Right lobe of liver (tissue), 6 donors: Measurements from ENCODE around the gene PPM1B. TPM values are rescaled to one million over a fixed set of nuclear protein-coding genes. Genes with fewer than 3 reads are reported as not detected.

Experiments used
- ATAC-seq, 4 donors: fragments of 200-7000 bp; cut with Tn5 transposase; one replicate each; pipeline ENCODE4 v1.9.1; 2020; ENCODE audit warnings: mild to moderate bottlenecking in 4 of 4, moderate library complexity in 4 of 4
- DNase-seq, 3 donors: peaks; one replicate each; pipeline ENCODE4 v3.0.0-alpha.2; 2020
- H3K27ac ChIP-seq, 3 donors: fragments of 200-600 bp; one replicate each; pipeline ENCODE4 v1.8.0; 2022
- H3K27me3 ChIP-seq, 2 donors: fragments of 200-600 bp; one replicate each; pipeline ENCODE4 v1.8.0; 2022
- H3K36me3 ChIP-seq, 4 donors: fragments of 200-600 bp; sonication (generic) in 1 of 4; one replicate each; pipeline versions ENCODE4 v1.5.1 to v1.8.0; 2017 to 2022; ENCODE audit warnings: control low read depth in 1 of 4
- H3K4me1 ChIP-seq, 4 donors: fragments of 200-600 bp; sonication (generic) in 1 of 4; one replicate each; pipeline versions ENCODE4 v1.5.1 to v1.8.0; 2017 to 2022; ENCODE audit warnings: control low read depth in 1 of 4
- H3K4me3 ChIP-seq, 3 donors: fragments of 200-600 bp; one replicate each; pipeline ENCODE4 v1.8.0; 2022
- H3K9me3 ChIP-seq, 4 donors: fragments of 200-600 bp; sonication (generic) in 1 of 4; one replicate each; pipeline versions ENCODE4 v1.5.1 to v1.8.0; 2017 to 2022; ENCODE audit warnings: control low read depth in 1 of 4
- POLR2A ChIP-seq: fragments of 450-650 bp; IDR thresholded peaks from one replicate; pipeline ENCODE4 v1.6.1; 2017; ENCODE audit warnings: antibody characterized with exemption, mild to moderate bottlenecking
- WGBS: methylation state at CpG from one replicate; pipeline ENCODE4 v1.1.6; 2018; ENCODE audit warnings: low coverage, low lambda C conversion rate; ENCODE audit not compliant: insufficient coverage; ENCODE audit errors: missing lambda C conversion rate; 5-methylcytosine and 5-hydroxymethylcytosine counted together
- intact Hi-C, 2 donors: fragments of 100-400 bp; cut with DNase I; formaldehyde crosslinking; loops; one replicate each; pipeline versions ENCODE4 v1.11.2 to v1.14.1; 2022
- total RNA-seq, 6 experiments: library from RNA; depleted of rRNA in 2 of 6; stranded (reverse); fragments of >200 nt in 2 of 6; fragmentation: NEBNext Ultra II Directional in 3 of 6; extraction: Animal tissue kit (Norgen Biotek cat#: 25700) in 3 of 6; gene quantifications; one replicate each; pipeline versions ENCODE4 v1.1.0 to v1.2.4, GENCODE V29; 2016 to 2023
- TF ChIP-seq, protein P1 (sequence below), 4 donors: fragments of 200-600 bp in 3 of 4; fragments of 450-650 bp in 1 of 4; IDR thresholded peaks; one replicate each; pipeline versions ENCODE4 v1.5.1 to v1.8.0; 2016 to 2022; ENCODE audit warnings: antibody characterized with exemption in 4 of 4, mild to moderate bottlenecking in 2 of 4
- donor health status: DM: no; HTN: yes; CAD: no.
- donor health status: DM: no; HTN: no; CAD: no.
- donor health status: DM: no; HTN: no; CAD: no.
- donor health status: DM: no; HTN: yes; CAD: no.
- donor health status: DM: no; HTN: yes; CAD: no.

The PPM1B gene
- total RNA-seq, 6 experiments from 2014 or later = 20.4 to 43.3 (median 27.8) TPM

GRCh38 chr2:44189104-44189503 is 20.4 kb downstream of the PPM1B start:
- TF ChIP-seq POLR2A = no peak
- TF ChIP-seq, protein P1, sequence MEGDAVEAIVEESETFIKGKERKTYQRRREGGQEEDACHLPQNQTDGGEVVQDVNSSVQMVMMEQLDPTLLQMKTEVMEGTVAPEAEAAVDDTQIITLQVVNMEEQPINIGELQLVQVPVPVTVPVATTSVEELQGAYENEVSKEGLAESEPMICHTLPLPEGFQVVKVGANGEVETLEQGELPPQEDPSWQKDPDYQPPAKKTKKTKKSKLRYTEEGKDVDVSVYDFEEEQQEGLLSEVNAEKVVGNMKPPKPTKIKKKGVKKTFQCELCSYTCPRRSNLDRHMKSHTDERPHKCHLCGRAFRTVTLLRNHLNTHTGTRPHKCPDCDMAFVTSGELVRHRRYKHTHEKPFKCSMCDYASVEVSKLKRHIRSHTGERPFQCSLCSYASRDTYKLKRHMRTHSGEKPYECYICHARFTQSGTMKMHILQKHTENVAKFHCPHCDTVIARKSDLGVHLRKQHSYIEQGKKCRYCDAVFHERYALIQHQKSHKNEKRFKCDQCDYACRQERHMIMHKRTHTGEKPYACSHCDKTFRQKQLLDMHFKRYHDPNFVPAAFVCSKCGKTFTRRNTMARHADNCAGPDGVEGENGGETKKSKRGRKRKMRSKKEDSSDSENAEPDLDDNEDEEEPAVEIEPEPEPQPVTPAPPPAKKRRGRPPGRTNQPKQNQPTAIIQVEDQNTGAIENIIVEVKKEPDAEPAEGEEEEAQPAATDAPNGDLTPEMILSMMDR (IDR thresholded peaks at IDR 0.05) = no peak
- peak in 1 of 4 donors; percentile 24 for ATAC-seq
- no peak for DNase-seq
- Histone ChIP-seq H3K27ac (no peak overlapping the region), H3K9me3 (no peaks in the 10 kb centered on the region), H3K4me3 (no peak overlapping the region), H3K27me3 (no peaks in the 10 kb centered on the region), H3K4me1 (peaks cover 0 to 22% (median 3%) of the 10 kb centered on the region in 4 donors), H3K36me3 (no peaks in the 10 kb centered on the region)
- intact Hi-C loops = no loop called here
- WGBS = 75% methylated on average over 4 of the region's 4 CpGs

DNA sequence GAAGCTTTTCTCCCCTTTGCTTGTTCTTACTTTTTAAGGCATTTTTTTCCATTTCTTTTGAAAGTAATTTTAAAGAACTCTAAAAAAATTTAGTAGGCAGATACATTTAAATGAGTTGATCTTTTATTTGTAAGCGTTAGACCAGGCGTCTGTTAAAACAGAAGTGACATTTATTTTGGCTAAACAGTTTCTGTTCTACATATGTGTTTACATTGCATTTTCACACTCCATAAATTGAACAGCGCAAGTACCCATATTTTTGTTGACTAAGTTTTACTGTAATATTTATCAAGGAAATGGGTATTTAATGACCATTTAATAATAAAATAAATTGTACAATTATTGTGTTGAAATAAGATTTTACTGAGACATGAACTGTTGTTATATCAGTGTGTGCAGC is 21.9 kb downstream of the PPM1B start:
- no peak overlapping the region for H3K27ac ChIP-seq
- intact Hi-C loops = no loop called here
- no peaks in the 10 kb centered on the region for H3K36me3 ChIP-seq
- WGBS = 72% methylated on average over 3 of the region's 3 CpGs
- no peak for TF ChIP-seq POLR2A
- TF ChIP-seq, protein P1 (IDR thresholded peaks at IDR 0.05) = no peak
- DNase-seq (no peak), ATAC-seq (no peak)
- H3K27me3 ChIP-seq = no peaks in the 10 kb centered on the region
- H3K4me3 ChIP-seq = no peak overlapping the region
- H3K4me1 ChIP-seq = peaks cover 0 to 22% (median 1%) of the 10 kb centered on the region in 4 donors
- no peaks in the 10 kb centered on the region for H3K9me3 ChIP-seq

GRCh38 chr2:44191739-44192138 is 23.1 kb downstream of the PPM1B start:
- no peak for DNase-seq
- Histone ChIP-seq H3K36me3 (no peaks in the 10 kb centered on the region), H3K4me1 (peaks cover 0 to 17% (median 1%) of the 10 kb centered on the region in 4 donors), H3K27ac (no peak overlapping the region), H3K27me3 (no peaks in the 10 kb centered on the region), H3K9me3 (no peaks in the 10 kb centered on the region), H3K4me3 (no peak overlapping the region)
- intact Hi-C loops = no loop called here
- peak in 1 of 4 donors; percentile 31 for ATAC-seq
- no peak for TF ChIP-seq POLR2A
- TF ChIP-seq, protein P1 (IDR thresholded peaks at IDR 0.05) = no peak

GRCh38 chr2:44192646-44193045 is 24.0 kb downstream of the PPM1B start:
- Histone ChIP-seq H3K27ac (no peak overlapping the region), H3K4me3 (no peak overlapping the region), H3K4me1 (peaks cover 0 to 17% (median 1%) of the 10 kb centered on the region in 4 donors), H3K9me3 (no peaks in the 10 kb centered on the region), H3K27me3 (no peaks in the 10 kb centered on the region), H3K36me3 (no peaks in the 10 kb centered on the region)
- ATAC-seq (peak in 3 of 4 donors; percentile 42 to 49 (median 42)), DNase-seq (no peak)
- no peak for TF ChIP-seq POLR2A
- TF ChIP-seq, protein P1 (IDR thresholded peaks at IDR 0.05) = no peak
- WGBS = 15% methylated on average over 1 of the region's 1 CpG
- intact Hi-C loops = no loop called here

DNA sequence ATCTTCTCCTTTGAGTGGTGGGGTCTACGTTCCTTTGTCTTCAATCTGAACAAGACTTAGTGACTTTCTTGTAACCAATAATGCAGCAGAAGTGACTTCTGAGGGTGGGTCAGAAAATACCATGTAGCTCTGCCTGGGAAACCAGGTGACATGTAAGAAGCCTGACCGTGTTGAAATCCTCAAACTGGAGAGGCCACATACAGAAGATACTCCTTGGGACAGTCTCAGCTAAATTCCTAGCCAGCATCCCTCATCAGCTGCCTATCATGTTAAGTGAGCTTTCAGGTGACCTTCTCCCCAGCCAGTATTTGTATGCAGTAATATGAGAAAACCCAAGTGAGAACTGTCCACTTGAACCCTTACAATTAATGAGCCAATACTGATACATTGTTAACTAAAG is 27.0 kb downstream of the PPM1B start:
- TF ChIP-seq, protein P1 (IDR thresholded peaks at IDR 0.05) = no peak
- TF ChIP-seq POLR2A = no peak
- DNase-seq = no peak
- intact Hi-C loops = no loop called here
- WGBS = 100% methylated on average over 1 of the region's 2 CpGs
- Histone ChIP-seq H3K9me3 (no peaks in the 10 kb centered on the region), H3K27me3 (no peaks in the 10 kb centered on the region), H3K27ac (no peak overlapping the region), H3K4me1 (peaks cover 0 to 11% (median 0%) of the 10 kb centered on the region in 4 donors), H3K36me3 (no peaks in the 10 kb centered on the region), H3K4me3 (no peak overlapping the region)
- ATAC-seq = no peak
